ENCODE data around the gene FAM174C.
A peak's percentile ranks its signal among the peaks of the same experiment; 100 is the strongest.

FAM174C gene

DNA sequence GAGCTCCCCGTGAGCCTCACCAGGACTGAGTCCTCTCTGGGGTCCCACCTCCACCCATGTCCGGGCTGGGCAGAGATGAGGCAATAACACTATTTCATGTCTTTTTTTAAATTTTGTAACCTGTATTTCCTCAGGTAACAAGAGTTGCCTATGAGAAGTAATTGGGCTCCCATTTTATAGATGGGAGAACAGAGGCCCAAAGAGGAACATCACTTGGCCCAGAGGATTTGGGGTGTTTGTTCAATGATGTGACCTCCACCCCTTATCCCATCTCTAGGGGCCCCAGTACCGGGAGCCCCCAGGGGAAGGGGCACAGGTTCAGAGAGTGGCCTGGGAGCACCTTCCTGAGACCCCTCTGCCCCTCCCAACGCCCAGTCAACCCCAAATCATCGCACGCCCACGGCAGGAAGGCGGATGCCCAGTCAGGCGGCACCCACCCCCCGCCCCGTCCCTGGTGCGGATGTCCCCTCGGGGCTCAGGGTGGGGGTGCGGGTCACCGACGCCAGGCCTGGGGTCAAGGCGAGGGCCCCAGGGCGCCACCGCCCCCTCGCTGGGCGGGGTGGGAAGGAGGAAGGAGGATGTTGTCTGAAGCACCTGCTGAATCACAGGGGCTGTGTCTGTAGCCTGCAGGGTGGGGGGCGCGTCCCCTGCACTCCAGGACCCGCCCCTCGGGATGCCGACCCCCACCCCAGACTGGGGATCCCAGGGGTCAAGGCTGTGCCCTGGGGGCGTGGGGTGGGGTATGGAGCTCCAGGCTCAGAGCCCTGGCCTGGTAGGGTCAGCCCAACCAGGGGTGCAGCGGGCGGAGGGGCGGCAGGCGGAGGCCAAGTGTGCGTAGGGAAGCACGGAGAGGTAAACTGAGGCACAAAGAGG, 15.2 kb upstream of the FAM174C start:
- DNase-seq: no peak

DNA sequence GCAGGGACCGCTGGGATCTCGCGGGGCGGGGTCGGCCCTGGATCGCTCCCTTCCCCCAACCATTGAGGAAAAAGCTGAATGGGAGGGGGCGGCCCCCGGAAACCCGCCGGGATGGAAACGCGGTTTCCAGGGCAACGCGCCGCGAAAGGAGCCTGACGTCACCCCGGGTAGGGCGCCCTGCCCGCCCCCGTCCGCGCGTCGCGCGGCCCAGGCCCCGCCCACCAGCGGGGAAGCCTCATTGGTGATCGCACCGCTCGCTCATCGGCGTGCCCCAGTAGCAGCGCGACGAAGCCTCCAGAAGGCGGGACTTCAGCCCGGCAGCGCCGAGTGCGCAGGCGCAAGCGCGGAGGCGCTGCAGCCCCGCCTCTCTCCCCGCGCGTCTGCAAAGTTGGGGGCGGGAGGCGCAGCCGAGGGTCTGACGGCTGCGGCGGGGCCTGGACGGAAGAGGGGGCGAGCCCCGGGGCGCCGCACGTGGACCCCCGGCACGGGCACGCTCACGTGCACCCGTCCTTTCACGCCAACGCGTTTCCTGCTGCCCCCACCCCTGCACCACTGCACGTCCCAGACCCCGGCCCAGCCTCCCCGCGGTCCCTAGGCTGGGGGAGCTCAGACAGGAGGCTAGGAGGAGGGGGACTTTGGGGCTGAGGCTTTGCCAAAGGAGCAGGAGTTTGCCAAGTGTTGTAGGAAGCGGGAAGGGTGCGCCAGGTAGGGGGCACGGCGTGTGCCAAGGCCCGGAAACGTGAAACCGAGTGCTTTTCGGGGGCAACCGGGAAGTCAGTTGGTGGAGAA, 14.4 kb upstream of the FAM174C start:
- peak; percentile 48 to 97 (median 93) for DNase-seq

DNA sequence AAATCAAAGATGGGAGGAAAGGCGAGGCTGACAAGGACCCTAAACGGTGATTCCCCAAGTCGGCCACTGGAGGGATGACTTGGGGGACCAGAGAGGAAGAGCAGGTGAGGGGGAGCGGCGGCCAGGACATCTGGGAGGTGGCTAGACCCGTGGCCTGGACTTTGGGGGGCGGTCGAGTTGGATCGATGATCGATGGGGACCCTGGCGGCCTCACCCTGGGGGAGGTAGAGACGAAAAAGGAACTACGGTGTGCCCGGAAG, 13.9 kb upstream of the FAM174C start:
- DNase-seq: no peak

DNA sequence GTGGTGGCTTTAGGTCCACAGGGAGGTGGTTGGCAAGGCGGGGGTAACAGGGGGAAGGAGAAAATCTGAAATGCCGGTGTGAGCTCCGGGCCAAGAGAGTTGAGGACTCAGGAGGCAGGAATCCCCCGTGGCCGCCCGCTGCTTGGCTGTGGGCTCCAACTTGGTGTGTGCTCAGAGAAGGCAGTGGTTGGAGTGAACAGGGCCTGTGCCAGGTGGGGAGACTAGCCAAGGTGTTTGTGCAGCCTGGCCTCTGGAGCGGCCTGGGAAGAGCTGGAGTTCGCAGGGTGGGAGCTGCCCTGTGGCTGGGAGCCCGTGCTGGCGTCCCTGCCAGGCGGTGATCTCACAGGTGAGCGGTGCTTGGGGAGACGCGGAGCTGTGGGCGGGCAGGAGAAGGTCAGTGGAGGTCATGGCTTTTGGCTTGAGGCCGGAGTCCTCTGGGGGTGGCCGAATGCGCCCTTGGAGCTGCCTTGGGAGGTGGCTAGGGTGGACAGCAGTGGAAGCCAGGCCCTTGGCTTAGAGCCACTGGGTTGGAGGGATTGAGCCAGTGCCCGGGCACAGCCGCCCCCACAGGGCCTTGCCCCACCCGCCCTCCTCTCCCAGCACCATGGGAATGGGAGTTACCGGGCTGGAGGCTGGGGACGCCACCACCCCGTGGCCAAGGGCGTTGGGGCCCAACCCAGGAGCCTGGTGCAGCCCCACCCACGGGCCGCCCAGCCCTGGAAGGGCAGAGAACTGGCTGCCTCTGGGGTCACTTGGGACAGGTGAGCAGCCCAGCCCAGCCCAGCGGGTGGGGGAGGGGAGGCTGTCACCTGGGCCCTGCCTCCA, 13.3 kb upstream of the FAM174C start:
- peak in 32 of 58 donors; percentile 15 to 74 (median 48) for DNase-seq

DNA sequence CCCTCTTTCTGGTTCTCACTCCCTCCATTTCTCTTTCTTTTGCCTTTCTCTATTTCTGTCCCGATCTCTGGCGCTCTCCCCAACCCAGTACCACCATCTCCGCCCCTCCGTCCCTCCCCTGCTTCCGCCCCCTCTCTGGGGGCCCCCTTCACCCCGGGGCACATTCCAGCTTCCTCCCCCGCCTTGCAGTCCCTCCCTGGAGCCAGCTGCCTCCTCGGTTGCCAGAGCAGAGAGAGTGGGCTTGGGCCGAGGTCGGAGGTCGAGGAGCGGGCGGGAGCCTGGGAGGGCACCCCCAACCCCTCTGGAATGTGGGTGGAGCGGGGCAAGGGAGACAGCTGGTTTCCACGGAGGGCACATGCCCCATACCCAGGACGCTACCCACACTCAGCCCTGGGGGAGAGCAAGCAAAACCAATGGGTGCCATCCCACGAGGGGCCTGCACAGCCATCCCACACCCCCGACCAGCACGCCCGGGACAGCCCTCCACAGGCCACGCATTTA, 12.7 kb upstream of the FAM174C start:
- peak in 1 of 58 donors; percentile 37 for DNase-seq

DNA sequence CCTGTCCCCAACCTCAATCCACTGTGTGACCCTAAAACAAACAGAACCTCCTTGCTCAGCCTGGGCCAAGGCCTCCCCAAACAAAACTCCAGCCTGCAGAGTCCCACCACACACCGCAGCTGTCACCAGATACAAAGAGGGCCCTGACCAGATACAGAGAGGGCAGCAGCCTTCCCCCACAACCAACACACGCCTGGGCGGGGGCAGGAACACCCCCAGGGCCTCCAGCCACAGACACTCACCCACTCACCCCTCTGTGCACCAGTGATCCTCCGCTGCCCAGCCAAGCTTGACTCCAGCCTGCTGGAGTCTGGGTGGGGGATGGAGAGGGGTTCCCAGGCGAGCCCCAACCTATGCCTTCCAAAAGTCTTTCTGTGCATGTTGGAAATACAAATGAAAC, 12.1 kb upstream of the FAM174C start:
- no peak for DNase-seq

DNA sequence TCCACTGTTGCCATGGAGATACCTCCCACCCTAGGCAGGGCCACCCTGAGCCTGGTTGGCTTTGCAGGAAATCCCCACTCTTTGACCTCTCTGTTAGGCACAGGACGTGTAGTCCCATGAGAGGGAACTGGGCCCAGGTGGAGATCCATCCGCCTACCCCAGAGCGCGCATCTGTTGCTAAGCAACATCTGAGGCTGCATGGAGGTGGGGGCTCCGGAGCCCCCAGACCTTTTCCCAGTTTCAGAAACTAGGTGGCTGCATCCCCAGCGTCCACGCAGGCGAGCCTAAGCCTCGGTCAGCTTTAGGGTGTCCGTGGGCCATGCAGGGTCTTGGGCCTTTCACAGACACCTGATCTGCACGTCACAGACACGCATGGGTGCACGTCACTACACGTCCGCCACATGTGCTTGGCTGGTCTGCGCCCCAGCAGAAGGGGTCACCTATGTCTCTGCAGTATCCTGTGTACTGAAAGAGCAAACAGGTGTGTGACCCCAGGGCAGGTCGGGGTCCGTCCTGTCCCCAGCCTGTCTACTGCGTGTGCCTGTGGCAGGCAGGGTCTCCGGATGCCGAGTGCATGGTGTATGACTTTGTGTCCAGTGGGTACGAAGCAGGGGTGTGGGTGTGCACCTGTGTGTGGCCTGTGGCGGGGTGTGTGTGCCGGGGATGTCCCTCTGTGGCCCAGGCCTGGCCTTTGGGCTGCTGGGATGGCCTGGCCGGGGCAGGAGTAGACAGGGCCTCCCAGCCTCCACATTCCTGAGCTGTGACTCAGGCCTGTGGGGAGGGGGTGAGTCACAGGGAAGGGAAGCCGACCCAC, 10.3 kb upstream of the FAM174C start:
- peak in 1 of 58 donors; percentile 47 for DNase-seq

DNA sequence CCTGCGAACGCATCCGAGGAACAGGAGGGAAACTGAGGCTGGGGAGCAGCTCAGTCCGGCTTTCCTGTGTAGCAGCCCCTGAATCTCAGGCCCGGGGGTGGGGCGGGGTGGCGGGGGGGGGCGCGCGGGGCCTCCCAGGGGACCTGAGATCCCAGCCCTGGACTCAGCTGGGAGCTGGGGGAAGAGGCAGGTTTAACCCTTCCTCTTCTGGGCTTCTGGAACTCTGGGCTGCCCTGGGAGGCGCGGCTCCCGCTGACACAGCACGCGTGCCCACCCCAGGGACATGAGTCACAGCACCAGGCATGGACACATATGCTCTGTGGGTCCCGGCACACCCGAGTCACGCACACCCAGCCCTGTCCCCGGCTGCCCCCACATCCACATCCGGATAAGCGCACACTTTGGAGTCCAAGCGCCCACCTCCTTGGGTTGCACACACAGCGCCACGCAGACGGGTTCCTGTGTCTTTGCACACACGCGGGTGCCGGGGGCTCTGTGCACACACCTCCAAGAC, 9.7 kb upstream of the FAM174C start:
- DNase-seq: peak in 14 of 58 donors; percentile 16 to 64 (median 47)

DNA sequence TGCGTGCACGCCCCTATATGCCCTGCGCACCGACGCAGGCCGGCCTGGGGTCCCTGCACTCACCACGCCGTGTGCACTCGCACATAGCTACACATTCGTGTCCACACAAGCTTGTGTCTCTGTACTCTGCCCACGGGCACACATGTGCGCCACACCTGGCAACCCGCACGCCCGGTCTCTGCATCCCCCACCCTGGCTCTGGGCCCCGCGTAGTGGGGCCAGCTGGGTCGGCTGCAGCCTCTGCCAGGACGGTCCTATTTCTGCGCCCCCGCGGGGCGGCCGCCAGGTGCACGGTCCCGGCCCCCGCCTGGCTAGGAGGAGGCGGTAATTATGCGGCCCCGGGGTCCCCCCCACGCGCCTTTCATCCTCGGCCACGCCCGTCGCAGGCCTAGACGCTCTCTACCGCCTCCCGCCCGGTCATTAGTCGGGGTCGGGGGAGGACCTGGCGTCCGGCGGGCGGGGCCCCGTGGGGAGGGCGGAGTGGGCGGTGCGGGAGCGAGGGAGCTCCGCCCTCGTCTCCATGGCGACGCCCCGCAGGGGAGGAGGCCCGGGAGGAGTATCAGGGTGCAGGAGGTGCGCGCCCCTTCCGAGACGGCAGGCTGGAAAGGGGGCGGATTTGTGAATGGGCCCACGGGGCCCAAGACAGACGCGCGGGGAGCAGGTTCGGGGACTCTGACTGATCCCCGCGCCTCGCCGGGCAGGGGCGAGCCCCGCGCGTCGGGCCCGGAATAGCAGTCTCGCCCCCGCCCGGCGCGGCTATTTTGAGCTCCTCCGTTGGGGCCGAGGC, 9.0 kb upstream of the FAM174C start:
- peak in 49 of 58 donors; percentile 27 to 78 (median 62) for DNase-seq

DNA sequence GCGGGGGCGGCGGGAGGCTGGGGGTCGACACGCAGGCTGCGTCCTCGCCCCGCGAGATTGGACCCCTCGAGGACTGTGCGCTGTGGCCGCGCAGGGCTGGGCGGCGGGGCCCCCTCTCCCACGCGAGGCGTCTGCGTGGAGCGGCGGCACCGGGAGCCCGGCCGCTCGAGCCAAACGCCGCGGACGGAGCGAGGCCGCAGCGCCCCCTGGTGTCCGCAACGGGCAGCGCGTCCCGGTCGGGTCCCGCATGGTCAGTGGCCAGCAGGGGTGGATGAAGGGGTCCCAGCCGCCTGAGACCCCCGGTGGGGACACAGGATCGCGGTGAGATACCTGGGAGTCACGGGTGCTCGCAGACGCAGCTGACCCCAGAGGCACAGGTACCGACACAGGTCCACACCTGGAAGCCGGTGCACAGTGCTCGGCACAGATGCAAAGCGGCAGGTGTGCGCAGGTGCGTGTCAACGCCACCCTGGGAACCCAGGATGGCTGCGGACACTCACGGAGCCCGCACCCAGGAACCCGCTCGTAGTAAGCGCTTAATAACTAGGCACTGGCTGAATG, 8.3 kb upstream of the FAM174C start:
- DNase-seq: peak in 52 of 58 donors; percentile 21 to 83 (median 62)

DNA sequence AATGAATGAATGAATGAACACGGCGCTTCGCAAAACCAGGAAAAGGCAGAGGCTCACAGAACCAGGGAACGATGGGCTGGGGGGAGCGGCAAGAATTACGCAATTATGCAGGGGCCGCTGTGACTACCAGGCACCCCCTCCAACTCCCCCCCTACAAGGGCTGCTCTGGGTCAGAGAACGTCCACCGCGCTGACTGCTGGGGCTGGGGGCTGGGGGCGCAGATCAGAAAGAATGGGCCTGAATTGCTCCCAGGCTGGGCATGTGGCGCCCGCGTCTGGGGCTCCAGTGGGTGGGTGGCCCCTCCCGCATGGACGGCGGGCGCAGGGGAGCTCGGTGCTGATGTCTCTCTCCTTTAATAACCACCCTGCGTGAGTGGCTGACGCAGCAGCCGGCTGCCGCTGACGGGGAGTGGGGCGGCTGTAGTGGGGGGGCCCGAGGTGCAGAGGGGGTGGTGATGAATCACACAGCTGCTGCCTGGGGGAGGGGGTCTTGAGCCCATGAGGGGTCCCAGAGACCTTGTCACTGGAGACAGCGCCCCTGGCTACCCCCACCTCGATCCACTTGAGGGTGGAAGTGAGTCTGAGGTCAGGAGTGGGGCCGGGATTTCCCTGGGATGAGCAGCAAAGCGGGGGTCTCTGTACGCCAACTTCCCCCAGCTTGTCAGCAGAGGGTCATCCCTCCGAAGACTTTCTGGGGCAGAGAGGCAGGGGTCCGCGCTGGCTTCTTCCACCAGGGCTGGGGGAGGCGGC, 7.7 kb upstream of the FAM174C start:
- DNase-seq: peak in 22 of 58 donors; percentile 16 to 58 (median 40)

DNA sequence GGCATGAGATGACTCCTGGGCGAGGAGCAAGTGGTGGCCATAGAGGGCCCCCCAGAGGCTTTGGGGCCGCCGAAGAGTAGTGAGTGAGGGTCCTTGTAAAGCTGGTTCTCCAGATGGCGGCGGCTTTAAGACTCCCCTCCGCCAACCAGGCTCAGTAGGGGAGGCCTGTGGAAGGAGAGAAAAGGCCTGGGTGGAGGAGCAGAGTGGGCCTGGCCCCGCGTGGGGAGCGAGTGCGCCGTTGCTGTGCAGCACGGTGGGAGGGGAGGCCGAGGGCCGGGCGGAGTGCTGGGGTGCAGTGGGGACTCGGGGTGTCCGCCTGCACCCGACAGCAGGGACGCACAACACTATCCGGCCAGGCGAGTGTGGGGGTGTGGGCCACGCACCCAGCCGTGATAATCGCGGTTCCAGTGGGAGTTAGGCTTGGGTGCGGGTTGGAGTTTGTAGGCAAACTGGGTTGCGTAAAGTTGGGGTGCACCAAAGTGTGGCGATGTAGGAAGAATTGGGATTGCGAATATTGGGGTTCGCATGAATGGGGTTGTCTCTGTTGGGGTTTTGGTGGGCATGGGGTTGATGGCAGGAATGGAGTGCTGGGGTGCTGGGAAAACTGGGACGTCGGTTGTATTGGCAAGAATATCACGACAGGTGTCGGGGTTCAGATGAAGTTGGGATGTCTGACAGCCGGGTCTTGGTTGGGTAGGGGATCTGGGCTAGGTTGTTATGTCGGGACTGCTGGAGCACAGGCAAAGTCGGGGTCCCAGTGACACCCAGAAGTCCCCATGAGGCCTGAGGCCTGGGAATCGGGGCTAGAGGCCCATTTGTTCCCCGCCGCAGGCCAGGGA, 6.9 kb upstream of the FAM174C start:
- peak in 9 of 58 donors; percentile 16 to 61 (median 45) for DNase-seq

DNA sequence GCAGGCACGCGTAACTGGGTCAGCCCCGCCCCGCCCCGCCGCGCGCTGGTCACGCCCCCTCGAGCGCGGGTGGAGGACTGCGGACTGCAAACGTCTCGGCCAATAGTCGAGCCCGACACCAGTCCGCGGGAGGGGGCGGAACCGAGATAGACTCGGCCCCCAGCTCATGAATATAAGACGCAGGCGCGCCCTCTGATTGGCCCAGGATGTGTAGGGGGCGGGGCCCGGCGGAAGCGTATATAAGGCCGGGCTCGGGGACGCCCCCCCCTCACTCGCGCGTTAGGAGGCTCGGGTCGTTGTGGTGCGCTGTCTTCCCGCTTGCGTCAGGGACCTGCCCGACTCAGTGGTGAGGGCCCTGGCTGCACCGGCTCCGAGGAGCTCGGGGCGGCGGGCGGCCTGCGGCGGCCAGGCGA, 6.3 kb upstream of the FAM174C start, which contains the start of gene CIRBP:
Gene CIRBP, plus strand, starts transcription at position 268 of the 413 bp plus-strand sequence. CDS start 1,602 bp downstream, outside the sequence.
- peak; percentile 78 to 100 (median 99) for DNase-seq

DNA sequence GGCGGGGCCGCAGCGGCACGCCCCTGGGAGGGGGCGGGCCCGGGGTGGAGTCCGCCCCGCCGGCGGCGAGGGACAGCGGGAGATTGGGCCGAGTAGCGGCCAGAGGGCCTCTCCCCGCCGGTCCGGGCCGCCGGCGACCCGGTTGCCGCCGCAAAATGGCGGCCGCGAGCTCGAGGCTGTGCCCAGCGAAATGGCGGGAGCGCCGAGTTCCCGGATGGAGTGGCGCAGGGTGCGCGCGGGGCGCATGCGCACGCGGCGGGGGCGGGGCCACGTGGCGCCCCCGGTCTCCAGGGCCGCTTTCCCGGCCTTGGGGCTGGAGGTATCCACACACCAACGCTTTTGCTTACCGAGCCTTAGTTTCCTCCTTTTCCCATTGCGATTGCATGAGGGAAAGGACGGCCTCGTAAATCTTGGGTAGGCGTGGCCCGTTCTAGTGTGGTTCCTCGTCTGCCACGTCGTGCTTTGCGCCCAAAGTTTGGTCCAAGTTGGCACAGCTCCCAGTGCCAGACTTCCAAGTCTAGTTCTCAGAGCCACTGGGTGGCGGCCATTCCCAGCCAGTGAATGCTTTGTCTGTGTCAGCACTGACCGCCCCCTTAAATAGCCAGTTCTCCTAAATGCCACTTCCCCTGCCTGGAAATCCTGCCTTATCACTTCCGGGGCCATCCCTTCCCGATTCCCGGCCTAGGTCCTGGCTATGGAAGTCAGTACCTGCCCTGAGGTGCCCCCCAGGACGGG, 5.7 kb upstream of the FAM174C start:
- peak in 57 of 58 donors; percentile 32 to 92 (median 80) for DNase-seq

DNA sequence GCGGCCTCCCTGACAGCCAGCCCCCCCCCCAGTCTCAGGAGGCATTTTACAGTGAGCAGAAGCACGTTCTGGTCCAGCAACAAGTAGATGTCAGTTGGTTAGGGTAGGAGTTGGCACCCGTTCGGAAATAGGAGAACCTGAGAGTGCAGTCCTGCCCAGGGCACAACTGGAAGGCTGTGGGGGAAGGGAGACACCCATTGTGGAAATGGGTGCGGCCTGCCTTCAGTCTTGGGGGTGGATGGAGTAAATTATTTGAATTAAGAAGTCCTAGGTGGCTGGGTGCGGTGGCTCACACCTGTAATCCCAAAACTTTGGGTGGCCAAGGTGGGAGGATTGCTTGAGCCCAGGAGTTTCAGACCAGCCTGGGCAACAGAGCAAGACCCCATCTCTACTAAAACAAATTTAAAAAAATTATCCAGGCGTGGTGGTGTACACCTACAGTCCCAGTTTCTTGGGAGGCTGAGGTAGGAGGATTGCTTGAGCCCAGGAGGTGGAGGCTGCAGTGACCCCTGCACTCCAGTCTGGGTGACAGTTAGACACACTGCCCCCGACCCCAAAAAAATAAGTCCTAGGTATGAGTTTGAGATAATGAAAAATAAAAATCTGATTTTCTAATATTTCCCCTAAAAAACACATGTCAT, 5.0 kb upstream of the FAM174C start:
- no peak for DNase-seq

All from anterior cingulate cortex (tissue), 58 donors.